HK-2 (cell line): ENCODE measurements around the gene CFAP99.
A peak's percentile ranks its signal among the peaks of the same experiment; 100 is the strongest.
"Not testable (repeated sequence)": the region's sequence is repeated elsewhere in the genome, so short reads cannot be mapped to it uniquely, and the experiment has no call there.

Source experiments
- DNase-seq: peaks from one replicate; pipeline ENCODE4 v3.0.0-alpha.2; 2018; ENCODE audit not compliant: unreplicated experiment

Gene CFAP99

DNA sequence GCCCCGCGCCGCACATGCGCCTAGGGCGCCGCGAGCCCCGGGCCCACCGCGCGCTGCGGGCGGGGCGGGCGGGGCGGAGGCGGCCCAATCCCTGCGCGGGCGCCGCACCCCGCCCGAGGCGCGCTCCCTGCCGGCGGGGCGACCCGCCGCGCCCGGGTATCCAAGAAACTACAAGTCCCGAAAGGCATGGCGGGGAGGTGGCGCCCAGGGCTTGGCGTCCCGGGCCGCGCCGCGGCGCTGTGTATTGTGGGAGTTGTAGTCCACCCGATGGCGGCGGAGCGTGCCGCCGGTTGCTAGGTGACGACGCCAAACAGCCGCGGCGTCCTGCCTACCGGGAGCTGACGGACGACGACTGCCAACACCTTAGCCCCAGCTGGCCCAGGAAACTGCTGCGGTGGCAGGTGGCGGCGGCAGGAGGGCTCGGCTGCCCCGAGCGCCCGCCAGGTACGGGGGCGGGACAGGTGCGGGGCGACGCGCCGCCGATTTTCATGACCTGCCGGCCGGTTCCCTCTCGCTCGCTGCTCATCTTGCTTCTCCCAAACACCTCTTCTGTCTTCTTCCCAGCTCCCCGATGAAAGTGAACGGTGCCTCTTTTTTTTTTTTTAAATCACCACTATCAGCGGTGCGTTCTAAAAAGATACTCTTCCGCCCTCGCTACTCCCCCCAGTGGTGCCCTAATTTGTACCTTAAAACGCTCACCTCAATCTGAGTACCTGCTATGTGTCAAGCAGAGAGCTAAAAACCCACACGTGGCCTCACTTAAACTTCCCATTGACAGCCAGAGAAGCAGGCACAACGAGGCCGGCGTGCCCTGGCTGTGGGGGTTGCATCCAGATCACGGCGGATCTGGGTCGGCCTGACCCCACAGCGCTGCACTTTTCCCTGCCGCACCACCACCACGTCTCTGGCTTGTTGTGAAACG, at the start of gene CFAP99:
TSS of gene CFAP99 (plus strand) at position 306 of the 922 bp plus-strand sequence.
- peak; percentile 97 for DNase-seq

GRCh38 chr4:2370597-2371320, 48.0 kb upstream of the CFAP99 start:
- DNase-seq: no peak

GRCh38 chr4:2371765-2372487, 46.8 kb upstream of the CFAP99 start:
- DNase-seq: no peak

- DNase-seq: no peak
Observed at GRCh38 chr4:2372488-2373030, 46.2 kb upstream of the CFAP99 start.

GRCh38 chr4:2373532-2373931, 45.2 kb upstream of the CFAP99 start:
- no peak for DNase-seq

DNA sequence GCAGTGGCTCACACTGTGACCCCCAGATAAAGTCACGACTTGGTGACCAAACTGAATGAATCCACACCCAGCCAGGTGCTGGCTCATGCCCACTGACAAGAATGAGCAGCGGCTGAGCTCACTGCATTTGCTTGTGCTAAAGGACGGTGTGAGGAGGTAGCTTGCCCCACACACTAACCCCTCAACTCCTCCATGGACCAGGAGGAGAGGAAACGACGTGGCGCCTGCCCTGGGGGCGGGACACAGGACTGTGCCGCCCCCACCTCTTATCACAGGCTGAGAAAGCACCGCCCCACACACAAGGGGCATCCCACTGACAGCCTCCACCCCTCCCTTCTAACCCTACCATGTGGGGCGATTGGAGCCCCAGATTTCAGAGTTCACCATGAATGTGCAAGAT, 43.3 kb upstream of the CFAP99 start:
- no peak for DNase-seq

- DNase-seq: no peak
Observed at GRCh38 chr4:2377241-2377640, 41.5 kb upstream of the CFAP99 start.

DNA sequence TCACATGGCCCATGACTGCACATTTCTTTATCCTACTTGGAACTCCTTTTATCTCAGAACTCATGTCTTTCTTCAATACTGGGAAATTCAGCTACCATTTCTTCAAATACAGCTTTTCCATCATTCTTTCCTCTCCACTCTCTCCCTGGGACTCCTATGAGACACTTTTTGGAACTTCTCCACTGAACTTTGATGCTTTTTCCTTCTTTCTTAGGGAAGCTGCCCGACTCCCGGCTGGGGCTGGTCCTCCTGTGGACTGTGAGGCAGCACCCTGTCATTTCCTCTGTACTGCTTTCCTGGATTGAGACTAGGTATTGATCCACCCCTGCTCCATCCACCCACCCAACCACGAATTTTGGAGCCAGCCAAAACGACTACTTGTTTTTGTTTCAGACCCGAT, 40.4 kb upstream of the CFAP99 start:
- no peak for DNase-seq

DNA sequence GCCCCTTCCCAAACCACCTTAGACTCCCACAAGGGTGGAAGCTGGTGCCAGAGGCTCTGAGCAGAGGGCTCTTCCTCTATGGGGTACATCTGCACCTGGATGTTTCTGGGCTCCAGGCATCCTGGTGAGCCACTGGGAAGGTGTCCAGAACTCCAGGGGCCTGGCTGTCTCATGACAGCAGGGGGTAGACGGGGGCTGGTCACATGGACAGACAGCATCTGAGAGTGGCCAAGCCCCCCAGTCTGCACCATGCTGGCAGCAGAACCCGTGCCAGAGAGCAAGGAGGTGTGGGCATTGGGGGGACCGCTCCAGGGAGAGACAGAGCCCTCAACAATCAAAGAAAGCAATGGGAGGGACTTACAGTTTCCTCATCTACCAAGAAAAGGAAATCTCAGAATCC, 39.9 kb upstream of the CFAP99 start:
- DNase-seq: no peak

- DNase-seq: not testable (repeated sequence)
Observed at GRCh38 chr4:2380589-2380988, 38.2 kb upstream of the CFAP99 start.

DNA sequence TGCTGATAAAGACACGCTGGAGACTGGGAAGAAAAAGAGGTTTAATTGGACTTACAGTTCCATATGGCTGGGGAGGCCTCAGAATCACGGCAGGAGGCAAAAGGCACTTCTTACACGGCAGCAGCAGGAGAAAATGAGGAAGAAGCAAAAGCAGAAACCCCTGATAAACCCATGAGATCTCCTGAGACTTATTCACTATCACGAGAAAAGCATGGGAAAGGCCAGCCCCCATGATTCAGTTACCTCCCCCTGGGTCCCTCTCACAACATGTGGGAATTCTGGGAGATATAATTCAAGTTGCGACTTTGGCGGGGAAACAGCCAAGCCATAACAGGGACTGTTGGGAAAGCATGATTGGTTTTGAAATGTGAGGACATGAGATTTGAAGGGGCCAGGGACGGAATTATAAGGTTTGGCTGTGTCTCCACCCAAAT, 36.0 kb upstream of the CFAP99 start:
- DNase-seq: not testable (repeated sequence)

DNA sequence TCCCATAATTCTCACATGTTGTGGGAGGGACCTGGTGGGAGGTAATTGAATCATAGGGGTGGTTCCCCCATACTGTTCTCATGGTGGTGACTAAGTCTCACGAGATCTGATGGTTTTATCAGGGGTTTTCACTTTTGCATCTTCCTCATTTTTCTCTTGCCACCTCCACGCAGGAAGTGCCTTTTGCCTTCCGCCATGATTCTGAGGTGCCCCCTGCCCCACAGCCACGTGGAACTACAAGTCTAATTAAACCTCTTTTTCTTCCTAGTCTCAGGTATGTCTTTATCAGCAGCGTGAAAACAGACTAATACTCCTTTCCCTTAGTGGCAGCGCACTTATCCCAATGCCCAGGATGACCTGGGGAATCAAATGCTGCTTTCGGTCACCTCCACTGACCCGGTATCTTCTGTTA, 35.5 kb upstream of the CFAP99 start:
- not testable (repeated sequence) for DNase-seq

DNA sequence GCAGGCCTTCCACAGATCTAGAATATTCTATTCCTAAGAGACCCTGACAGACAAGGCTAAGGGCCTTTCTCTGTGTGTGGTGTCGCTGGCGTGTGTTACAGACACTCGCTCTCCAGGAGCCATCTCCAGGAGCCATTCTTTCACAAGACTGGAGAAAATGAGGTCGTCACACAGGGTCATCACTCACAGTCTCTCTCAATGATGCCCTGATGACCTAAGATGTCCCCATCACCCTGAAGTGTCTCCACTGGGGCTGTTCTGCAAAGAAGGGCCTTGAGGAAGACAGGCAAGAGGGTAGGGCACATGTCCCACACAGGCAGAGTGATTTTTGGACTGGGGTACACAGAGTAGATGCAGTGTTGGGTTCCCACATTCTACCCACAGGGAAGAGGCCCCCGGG, 35.0 kb upstream of the CFAP99 start:
- no peak for DNase-seq

DNA sequence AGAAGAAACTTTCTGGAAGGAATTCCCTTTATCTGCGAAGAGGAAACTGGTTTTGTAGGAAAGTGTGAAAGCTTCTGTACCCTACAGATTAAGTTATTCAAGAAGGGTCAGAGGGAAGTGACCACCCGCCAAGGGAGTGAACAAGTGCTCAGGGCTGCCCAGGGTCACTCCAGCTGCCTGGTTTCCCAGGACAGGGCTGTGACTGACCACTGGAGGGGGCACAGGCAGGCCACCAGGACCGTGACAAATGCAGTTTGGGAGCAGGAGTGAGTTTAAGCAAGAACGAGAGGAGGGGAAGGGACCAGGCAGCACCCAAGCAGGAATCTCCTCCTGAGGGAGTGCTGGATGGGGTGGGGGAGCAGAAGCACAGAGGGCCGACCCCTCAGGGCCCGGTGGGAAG, 34.5 kb upstream of the CFAP99 start:
- no peak for DNase-seq

DNA sequence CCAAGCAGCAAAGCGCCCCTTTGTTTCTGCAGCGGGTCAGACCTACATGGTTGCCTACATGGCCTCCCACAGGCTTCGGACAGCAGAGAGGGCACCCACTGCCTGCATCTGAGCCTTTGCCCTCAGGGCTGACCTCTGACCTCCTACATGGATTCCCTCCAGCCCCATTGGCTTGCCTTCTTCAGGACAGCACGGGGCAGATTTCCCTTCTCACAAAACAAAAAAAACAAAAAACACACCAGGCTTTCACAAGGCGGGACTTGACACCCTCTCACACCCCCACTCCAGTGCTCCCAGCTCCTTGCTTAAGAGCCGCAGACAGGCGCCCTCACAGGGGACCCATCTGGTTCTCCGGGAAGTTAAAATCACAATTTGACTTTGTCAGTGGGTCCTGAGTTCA, 33.2 kb upstream of the CFAP99 start:
- DNase-seq: no peak

- no peak for DNase-seq
Observed at GRCh38 chr4:2386717-2387116, 32.0 kb upstream of the CFAP99 start.

- DNase-seq: no peak
Observed at GRCh38 chr4:2387218-2387617, 31.5 kb upstream of the CFAP99 start.

GRCh38 chr4:2387829-2388228, 30.9 kb upstream of the CFAP99 start:
- no peak for DNase-seq

- DNase-seq: no peak
Observed at GRCh38 chr4:2388429-2389182, 30.1 kb upstream of the CFAP99 start.

GRCh38 chr4:2389691-2390090, 29.1 kb upstream of the CFAP99 start:
- no peak for DNase-seq

- no peak for DNase-seq
Observed at GRCh38 chr4:2390146-2390545, 28.6 kb upstream of the CFAP99 start.
